H4 (cell line): Measurements from ENCODE around the gene CNPY1. TPM values are rescaled to one million over a fixed set of nuclear protein-coding genes. Genes with fewer than 3 reads are reported as not detected.
A peak's percentile ranks its signal among the peaks of the same experiment; 100 is the strongest.

Experiments
- DNase-seq: peaks from one replicate; pipeline ENCODE4 v3.0.0-alpha.2; 2015; ENCODE audit warnings: low spot score
- total RNA-seq: library from RNA; depleted of rRNA; stranded (reverse); fragments of >200 nt; shearing (Covaris generic); gene quantifications from 2 replicates; pipeline ENCODE4 v1.2.3, GENCODE V29; 2014

The CNPY1 gene
- total RNA-seq, 1 experiment from 2014 or later, result 0.08 TPM

DNA sequence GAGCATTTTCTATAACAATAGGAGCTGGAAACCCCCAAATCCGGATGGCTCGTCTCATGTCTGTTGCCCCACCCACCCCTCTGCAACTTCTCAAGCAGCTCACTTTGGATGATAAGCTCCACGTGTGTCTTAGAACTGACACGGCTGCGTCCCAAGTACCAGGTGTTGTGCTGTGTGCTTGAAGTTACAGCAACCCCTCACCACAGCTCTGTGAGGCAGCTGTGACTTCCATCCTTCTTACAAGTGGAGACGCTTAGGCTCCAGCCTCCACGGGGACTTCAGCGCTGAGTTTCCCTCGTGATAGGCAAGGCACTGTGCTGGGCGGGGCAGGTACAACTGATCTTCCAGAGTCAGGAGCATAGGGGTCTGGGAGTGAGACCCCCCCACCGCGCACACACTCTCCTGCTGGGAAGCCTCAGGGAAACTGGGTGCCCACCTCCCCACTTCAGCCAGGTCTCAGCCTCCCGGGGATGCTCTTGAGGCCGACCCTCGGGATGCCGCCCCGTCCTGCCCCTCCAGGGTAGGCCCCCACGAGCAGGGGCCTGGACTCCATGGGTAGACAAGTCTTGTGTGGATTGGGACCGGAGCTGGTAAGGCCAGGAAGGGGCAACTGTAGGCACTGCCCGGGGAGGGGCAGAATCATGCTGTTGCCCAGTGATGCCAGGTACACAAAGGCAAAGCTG is 57.1 kb downstream of the CNPY1 start:
- no peak for DNase-seq

DNA sequence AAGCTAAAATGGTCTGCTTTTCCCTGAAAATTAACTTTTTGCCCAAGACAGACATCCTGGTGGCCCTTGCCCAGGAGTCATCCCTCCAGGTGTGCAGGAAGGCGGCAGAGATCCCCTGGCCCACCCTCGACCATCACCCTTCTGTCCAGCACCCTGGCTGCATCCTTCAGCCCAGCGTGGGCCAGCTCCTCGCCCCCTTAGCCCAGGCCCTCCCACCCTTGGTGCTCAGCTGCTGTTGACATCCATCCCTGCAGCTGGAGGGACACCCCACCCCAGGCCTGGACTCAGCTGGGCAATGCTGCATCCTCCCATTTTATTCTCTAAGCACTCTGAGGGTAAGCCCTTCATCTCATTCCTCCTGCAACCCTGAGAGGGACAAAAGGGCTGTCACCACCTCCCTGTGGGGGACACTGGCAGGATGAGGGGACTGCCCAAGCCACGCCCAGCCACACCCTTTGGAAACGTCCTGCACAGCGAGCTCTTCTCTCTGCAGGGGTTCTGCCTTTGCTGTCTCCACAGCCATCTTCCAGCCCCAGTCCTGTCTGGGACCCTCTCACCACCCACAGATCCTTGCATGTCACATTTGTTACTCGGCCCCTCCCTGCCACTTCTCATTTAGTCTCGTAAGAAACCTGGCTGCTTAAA is 57.8 kb downstream of the CNPY1 start:
- no peak for DNase-seq

DNA sequence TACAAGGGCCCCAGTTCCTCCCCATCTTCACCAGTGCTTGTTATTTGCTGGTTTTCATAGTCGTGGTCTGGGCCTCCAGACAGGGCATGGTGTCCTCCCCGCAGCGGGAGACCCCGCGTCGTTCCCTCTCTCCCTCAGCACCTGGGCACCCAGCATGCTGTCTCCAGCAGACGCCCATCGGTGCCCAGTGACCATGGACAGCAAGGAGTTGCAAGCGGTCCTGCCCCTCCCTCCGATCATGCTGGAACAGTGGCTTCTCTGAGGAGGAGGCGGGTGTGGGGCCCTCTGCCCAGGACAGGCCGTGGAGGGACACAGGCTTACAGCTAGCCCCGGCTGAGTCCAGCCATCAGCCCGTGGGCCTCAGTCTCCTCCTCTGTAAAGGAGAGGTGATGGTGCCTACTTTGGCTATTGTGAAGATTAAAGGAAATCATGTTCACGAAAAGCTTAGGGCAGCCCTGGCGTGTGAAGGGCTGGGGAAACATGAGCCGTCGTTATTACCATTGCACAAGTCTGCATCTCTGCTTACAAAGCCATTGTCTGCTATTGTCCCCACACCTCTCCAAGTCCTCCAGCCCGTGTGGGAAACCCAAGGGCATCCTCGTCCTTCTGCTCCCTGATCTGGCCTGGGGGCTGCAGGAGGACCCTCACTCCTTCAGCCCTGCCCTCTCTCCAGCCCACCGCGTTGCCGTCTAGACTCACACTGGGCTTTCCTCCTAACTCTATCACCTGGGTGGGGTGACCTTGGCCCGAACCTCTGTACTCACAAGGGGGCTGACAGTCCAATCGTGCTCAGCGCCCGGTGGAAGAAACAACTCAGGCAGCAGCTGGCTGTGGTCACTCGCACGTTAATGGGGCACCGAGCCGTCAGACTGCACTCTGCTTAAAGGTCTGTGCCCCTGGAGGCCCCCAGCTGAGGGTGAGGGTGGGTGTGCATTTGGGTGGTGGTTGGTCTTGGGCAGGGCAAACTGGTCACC is 58.6 kb downstream of the CNPY1 start:
- DNase-seq, result no peak

DNA sequence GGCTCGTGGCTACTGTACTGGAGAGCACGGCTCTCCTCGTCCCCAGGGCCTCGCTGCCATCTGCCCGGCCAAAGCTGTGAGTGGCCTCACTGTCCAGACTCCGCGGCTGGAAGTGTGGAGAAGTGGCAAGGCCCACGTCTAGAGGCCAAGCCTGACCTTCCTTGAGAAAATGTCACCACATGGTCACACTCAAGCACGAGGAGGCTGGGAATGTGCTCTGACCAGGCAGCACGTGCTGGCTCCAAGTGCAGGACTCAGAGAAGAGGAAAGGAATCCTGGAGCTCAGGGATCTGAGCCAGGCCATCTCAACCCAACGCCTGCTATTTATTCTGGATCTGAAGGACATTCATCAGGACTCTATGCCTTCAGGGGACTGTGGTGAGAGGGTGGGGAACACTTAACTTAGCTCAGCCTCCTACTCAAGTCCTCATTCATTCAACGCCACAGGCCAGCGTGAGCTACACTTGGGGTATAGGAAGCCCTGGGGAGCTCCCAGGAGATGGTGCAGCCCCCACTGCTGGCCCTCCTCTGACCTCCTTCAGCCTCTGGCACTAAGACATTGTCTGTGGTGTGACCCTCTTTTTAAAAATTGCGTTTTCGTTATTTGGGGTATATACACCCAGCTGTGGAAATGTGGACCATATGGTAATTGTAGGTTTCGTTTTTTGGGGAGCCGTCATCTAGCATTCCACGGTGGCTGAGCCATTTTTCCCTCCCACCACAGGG is 59.4 kb downstream of the CNPY1 start:
- DNase-seq, result no peak

DNA sequence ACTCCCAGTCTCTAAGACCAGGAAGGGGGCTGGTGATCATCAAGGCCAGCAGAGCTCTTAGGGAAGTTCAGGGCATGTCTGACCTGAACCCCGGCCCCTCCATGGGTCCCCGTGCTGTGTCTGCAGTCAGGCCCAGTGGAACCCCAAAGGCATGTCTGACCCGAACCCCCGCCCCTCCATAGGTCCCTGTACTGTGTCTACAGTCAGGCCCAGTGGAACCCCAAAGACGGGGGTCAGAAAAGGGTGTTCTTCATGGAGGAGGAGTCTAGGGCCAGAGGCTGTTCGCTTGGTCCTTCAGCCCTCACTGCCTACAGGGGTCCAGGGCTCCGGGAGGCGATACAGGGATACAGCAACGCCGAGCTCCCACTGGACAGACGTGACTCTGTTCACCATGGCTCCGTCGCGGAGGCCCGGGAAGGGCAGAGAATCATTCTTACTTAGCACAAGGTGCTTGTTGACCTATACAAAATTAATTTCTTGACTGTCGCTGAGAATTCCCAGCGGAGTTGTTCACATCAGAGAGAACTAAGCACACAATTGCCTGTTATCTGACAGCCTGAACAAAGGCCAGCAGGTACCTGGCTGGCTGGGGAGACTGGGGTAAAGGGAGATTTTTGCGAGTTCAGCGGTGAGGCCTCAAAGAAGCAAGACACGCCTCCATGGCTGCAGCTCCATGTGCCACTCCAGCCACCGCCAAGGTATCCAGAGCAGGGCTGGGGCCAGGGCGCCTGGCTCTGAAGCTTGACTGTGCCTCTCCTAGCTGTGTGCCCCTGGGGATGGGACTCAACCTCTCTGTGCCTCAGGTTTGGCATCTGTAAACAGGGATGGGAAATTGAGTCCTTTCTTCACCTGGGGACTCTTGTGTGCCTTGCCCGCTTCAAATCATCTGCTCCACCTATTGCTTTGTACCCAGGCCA is 61.6 kb downstream of the CNPY1 start:
- no peak for DNase-seq

DNA sequence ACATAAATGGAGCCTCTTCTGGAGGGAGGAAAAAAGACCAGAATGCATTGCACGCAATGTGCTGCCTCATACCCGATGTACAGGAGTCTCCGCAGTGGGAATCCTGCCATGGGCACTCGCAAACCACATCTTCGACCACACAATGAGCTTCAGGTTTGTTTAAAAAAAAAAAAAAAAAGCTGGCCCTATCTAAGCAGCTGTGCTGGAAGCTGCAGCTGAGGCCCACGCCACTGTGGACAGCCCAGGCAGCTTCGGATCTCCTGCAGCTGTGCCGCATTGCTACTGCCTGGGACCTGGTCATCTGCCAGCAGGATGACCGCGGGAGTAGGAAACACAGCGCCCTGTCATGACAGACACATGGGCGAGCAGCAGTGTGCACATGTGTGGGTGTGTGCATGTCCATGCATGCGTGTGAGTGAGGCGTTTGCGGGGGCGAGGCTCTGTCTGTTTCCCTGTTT is 62.5 kb downstream of the CNPY1 start:
- DNase-seq, result peak; percentile 79

DNA sequence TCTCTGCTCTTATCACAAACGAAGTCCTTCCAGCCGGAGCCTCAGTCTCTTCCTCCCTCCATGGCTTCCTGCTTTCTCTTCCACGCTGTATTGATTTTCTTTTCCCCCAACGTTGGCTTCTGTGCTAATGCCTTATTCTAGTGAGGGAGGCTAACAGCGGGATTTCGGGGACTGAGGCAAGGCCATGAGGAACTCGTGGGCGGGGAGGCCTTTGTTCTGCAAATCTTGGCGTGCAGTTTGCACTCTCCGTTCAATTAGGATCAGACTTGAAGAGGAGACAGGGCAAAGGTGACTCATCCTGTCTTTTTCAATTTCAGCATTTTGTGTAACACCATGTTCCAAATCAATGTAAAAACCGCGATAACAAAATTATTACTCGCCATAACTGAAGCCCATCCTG is 63.1 kb downstream of the CNPY1 start:
- DNase-seq, result no peak

DNA sequence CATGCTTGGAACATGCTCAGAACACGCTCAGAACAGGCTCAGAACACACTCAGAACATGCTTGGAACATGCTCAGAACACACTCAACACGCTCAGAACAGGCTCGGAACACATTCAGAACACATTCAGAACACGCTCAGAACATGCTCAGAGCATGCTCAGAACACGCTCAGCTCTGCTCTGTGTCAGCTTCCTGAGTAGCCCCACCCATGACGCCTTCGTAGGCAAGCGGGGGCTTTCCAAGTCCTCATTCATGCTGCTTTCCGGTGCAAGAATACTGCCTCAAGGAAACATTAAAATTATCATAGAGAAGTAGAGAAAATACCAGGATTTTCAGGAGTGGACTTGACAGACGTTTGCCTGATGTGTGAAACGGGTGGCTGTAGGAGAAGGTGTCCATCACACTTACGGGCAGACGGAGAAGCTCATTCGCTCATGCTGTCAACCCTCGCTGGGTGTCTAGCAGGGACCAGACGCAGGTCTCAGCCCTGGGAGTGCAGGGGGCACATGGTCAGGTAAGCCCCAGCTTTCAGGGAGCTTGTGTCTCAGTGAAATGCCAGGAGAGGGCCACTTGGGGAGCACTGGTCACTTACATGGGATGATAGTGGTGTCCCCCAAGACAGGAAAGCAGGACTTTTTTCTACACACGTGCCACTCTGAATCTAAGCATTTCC is 63.7 kb downstream of the CNPY1 start:
- DNase-seq, result no peak

DNA sequence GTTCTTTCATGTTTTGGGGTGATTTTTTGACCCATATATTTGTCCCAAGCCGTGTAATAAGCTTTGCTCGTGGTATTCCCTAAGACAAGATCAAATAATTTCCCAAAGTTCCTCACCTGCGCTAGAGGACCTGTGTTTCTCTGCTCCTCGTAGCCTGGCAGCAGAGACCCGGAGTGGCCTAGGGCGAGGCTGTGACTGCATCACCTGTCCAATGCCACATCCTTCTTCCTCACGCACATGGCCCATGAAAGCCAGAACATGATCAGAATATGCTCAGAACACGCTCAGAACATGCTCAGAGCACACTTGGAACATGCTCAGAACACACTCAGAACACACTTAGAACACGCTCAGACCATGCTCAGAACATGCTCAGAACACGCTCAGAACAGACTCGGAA is 64.6 kb downstream of the CNPY1 start:
- DNase-seq, result no peak

DNA sequence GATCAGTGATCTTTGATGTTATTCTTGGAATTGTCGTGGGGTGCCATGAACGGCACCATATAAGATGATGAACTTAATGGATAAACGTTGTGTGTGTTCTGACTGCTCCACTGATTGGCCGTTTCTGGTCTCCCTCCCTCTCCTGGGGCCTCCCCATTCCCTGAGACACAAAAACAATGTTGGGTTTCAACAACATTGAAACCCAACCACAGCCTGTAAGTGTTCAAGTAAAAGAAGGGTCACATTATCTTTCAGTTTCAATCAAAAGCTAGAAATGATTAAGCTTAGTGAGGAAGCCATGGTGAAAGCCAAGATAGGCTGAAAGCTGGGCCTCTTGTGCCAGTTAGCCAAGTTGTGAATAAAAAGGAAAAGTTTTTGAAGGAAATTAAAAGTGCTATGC is 68.9 kb downstream of the CNPY1 start:
- no peak for DNase-seq

DNA sequence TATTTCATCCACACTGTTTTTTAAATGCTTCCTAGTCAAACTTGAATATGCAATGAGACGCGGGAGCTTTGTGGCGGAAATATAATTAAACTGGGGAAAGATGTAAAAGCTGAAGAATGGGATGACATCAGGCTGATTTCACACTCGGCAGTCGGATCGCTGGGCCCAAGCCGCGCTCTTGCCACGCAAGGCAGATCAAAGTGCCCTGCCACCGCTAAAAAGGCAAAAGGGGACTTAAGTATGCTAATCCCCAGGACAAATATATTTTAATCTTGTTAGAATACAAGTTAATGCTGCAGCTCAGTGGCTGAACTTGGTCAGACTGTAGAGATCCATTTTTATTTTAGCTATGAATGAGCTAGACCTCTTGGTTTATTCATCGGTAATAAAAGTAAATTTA is 74.6 kb downstream of the CNPY1 start:
- DNase-seq, result no peak

DNA sequence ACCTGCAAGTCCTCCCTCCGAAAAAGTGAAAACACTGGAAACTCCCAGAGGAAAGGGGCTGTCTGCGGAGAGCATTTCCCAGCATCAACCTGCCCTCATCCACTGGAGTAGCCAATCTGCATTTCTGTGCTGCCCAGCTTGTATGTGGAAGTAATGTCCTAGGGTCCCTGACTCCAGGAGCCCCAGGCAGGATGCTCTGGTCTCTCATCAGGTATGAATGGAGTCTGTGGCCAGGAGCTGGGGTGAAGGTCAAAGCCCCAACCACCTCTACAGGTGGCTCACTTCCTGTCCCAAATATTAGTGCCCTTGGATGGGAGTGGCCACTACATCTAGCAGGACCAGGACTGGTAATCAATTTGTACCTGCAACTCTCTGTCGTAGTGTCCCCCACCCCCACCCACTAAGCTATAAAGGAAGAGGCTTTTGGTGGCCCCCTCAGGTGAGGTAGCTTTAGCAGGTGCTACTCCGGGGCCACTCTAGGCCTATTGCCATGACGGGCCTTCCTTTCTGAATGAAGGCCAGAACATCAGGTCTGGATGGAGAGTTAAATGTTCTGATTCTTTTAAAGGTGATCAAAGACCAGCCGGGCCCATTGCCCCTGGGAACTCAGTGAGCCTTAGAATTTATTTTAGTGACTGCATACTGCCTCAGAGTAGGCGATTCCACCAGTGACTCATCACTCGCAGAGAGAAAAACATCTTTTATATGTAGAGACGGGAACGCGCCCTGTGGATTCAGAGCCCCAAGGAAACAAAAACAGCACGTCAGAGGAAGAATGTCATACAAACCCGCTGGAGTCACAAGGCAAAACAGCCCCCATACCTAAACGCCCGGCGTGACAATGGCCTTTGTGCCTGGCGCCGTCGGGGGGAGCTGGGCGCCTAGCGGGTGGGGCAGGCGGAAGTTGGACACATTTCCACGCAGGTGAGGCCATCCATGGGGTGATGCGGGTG is 75.4 kb downstream of the CNPY1 start:
- DNase-seq, result no peak

DNA sequence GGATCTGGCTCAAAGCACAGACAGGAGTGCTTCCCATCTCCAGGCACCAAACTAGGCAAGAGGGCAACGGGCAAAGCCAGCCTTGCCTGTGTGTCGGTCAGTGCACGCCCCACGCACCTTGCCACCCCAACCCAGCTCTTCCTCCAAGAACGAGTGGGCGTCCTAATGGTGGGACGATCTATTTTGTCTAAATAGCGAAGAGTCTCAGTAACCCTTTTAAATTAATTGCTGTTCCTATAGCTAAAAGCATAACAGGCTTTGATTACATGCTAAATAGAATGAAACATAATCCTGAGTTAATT is 76.2 kb downstream of the CNPY1 start:
- DNase-seq, result no peak

DNA sequence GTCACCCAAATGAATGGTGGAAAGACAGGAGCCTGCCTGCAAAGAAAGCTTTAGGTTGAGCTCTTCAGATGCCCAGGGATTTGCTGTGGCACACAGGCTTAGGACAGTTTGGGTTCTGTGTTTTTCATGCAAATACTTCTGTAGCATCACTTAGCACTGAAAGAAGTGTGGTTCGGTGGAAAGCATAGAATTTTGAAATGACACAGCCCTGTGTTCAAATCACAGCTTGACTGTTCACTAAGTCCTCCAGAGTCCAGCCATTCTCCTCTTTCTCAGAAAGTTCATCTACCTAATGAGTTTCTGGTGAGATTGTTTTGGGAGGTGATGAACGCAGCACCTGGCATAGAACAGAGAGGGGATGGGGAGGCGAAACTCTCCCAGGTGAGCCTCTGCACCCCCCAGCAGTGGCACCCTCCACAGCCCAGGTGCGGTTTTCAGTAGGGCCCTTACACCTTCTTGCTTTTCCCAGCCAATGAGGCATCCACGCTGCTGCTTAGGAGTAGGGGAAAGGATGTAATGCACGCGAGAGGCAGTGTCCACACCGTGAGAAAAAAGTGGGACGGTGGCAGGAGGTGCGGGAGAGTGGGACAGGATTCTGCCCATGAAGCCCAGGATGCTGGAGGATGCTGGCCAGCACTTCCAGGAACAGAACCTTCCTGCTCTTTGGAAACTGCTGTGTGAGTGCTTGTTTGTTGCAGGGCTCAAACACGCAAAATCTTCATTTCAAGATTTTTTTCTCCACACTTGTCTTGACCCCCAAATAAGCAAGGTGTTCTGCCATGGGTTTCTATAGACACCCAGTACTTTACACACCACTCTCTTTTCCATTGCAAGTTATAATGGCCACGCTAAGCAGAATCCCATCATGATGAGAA is 76.8 kb downstream of the CNPY1 start:
- no peak for DNase-seq

DNA sequence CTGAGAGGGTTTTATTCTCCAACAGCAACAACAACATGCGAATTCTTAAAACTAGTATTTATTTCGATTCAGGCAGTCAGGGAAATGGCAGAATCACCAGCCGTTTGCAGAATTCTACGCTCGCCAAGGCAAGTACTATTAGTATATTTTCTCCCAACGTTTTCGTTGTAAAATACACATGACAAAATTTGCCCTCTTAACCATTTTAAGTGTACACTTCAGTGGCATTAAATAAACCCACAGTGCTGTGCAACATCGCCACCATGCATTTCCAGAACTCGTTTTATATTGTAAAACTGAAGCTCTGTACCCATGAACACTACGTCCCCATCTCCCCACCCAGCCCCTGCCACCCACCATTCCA is 77.6 kb downstream of the CNPY1 start:
- DNase-seq, result no peak

DNA sequence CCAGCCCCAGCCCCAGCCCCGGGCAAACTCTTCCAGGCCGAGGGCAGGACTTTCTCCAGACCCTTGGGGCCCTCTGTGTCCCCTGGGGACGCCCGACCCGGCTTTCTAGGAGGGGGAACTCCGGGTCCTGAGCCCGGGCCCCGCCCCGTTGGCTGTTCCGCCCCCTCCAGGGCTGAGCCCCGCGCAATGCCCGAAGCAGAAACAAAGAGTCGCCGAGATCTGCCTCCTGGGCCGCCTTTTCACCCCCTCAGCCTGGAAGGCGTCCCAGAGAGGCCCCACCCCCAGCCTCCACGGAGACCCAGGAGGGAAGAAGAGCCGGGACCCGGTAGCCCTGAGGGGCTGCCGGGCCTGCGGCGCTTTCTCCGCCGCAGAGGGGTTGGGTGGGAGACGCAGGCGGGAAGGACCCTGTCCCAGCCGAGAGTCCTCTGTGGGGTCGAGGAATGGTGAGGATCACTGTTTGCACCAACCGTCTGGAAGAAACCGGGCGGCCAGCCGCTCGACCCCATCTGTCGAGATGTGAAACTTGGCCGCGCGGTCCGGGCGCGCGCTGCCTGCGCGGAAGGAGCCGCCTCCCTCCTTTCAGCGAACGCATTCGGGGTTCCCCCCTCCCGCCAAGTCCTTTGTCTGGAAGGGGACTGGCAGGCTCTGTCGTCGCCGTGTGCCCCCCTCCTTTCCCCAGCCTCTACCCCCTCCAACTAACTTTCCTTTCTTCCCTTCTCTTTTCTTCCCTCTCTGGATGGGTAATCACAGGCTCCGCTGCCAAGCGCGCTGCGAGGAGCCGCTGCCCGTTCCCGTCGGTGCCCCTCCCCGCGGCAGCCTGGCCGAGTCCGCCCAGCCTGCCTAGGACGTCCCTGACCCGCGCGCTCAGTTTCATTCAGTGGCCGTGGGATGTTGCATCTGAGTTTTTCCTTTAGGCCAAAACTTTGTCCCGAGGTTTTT is 78.2 kb downstream of the CNPY1 start:
- no peak for DNase-seq
